Measurements from ENCODE around the gene GNE.
A peak's percentile ranks its signal among the peaks of the same experiment; 100 is the strongest.
"Not testable (repeated sequence)": the region's sequence is repeated elsewhere in the genome, so short reads cannot be mapped to it uniquely, and the experiment has no call there.

GNE gene

GRCh38 chr9:36263683-36264082, 5.4 kb upstream of the GNE start:
- no peak for ATAC-seq

GRCh38 chr9:36258996-36259533, 817 bp upstream of the GNE start:
- no peak for ATAC-seq

- ATAC-seq = no peak
Observed at GRCh38 chr9:36251428-36251827, 6.8 kb downstream of the GNE start.

GRCh38 chr9:36250079-36250478, 8.2 kb downstream of the GNE start:
- ATAC-seq = no peak

- no peak for ATAC-seq
Observed at GRCh38 chr9:36249189-36249588, 9.1 kb downstream of the GNE start.

- ATAC-seq = peak; percentile 55 to 75
Observed at GRCh38 chr9:36248061-36248460, 10.2 kb downstream of the GNE start.

GRCh38 chr9:36247356-36247755, 10.9 kb downstream of the GNE start:
- no peak for ATAC-seq

- no peak for ATAC-seq
Observed at GRCh38 chr9:36245906-36246305, 12.3 kb downstream of the GNE start.

GRCh38 chr9:36239675-36240074, 18.6 kb downstream of the GNE start:
- ATAC-seq = not testable (repeated sequence)

- not testable (repeated sequence) for ATAC-seq
Observed at GRCh38 chr9:36239205-36239604, 19.0 kb downstream of the GNE start.

- ATAC-seq = no peak
Observed at GRCh38 chr9:36237230-36237629, 21.0 kb downstream of the GNE start.

GRCh38 chr9:36222449-36222848, 35.8 kb downstream of the GNE start:
- no peak for ATAC-seq

GRCh38 chr9:36221667-36222066, 36.6 kb downstream of the GNE start:
- no peak for ATAC-seq

GRCh38 chr9:36218411-36218901, 39.8 kb downstream of the GNE start:
- peak; percentile 75 to 84 for ATAC-seq

- no peak for ATAC-seq
Observed at GRCh38 chr9:36218011-36218410, 40.2 kb downstream of the GNE start.

GRCh38 chr9:36217256-36217968, 40.8 kb downstream of the GNE start:
- no peak for ATAC-seq

GRCh38 chr9:36214571-36214970, 43.7 kb downstream of the GNE start:
- ATAC-seq = no peak

- no peak for ATAC-seq
Observed at GRCh38 chr9:36213989-36214388, 44.3 kb downstream of the GNE start.

- no peak for ATAC-seq
Observed at GRCh38 chr9:36213387-36213786, 44.9 kb downstream of the GNE start.

GRCh38 chr9:36211510-36211909, 46.7 kb downstream of the GNE start:
- no peak for ATAC-seq

- ATAC-seq = no peak
Observed at GRCh38 chr9:36210722-36211121, 47.5 kb downstream of the GNE start.

GRCh38 chr9:36208521-36209253, 49.6 kb downstream of the GNE start:
- no peak for ATAC-seq

- ATAC-seq = peak in 1 of 2 donors; percentile 27
Observed at GRCh38 chr9:36207546-36208012, 50.7 kb downstream of the GNE start.

- ATAC-seq = no peak
Observed at GRCh38 chr9:36207016-36207415, 51.2 kb downstream of the GNE start.
